HepG2 (cell line): ENCODE data around the gene SEM1. TPM values are rescaled to one million over a fixed set of nuclear protein-coding genes. Genes with fewer than 3 reads are reported as not detected.

Source experiments
- ATAC-seq: fragments of 200-7000 bp; cut with Tn5 transposase; 3 replicates; pipeline ENCODE4 v1.9.1; 2020; ENCODE audit warnings: mild to moderate bottlenecking, moderate library complexity
- BruUV-seq: library from RNA; stranded (reverse); fragments of 400-500 nt; replicated peaks from 2 replicates; lab custom pipeline; 2021; lab: Mats Ljungman, UMichigan
- CTCF ChIA-PET: fragments of 300-600 bp; formaldehyde crosslinking; extraction: SDS; loops from one replicate; lab custom pipeline; 2021; ENCODE audit warnings: low total read pairs, inconsistent platforms, low intra/inter-chr PET ratio; lab: Yijun Ruan, JAX
- POLR2A ChIA-PET: fragments of 350-600 bp; sonication (Branson Sonifier 250); formaldehyde crosslinking; loops from one replicate; lab custom pipeline; 2020; ENCODE audit warnings: antibody characterized with exemption, inconsistent platforms; lab: Yijun Ruan, JAX
- DNase-seq: peaks from one replicate; pipeline ENCODE4 v3.0.0-alpha.2; 2015; ENCODE audit warnings: low spot score
- FAIRE-seq: peaks from 3 replicates; lab custom pipeline; 2011; peaks lifted over from hg19 to GRCh38; lab: Jason Lieb, UNC
- H2AFZ ChIP-seq: one replicate; pipeline ENCODE4 v1.6.1; 2011; ENCODE audit warnings: low read length, inconsistent platforms
- H3K27ac ChIP-seq: fragments of 300-600 bp; 3 replicates; pipeline ENCODE4 v1.8.0; 2011; ENCODE audit warnings: mixed run types, mild to moderate bottlenecking, mixed read lengths, low read length, inconsistent platforms; ENCODE audit not compliant: insufficient read depth; ENCODE audit errors: extremely low read length
- H3K27me3 ChIP-seq, 2 experiments: fragments of 200-600 bp in 1 of 2; 2 replicates in 1 of 2; 3 replicates in 1 of 2; pipeline versions ENCODE4 v1.6.0 to v1.8.0; 2011; ENCODE audit warnings: low read length in 2 of 2, mild to moderate bottlenecking in 2 of 2, moderate library complexity in 2 of 2, inconsistent platforms in 1 of 2; ENCODE audit not compliant: insufficient read depth in 2 of 2, control insufficient read depth in 1 of 2
- H3K36me3 ChIP-seq, 2 experiments: fragments of 200-600 bp in 1 of 2; replicated peaks in 1 of 2; 2 replicates in 1 of 2; 3 replicates in 1 of 2; pipeline versions ENCODE4 v1.5.1 to v1.8.0; 2011; ENCODE audit warnings: low read length in 2 of 2, inconsistent platforms in 1 of 2; ENCODE audit not compliant: insufficient read depth in 2 of 2, control insufficient read depth in 1 of 2
- H3K4me1 ChIP-seq: 2 replicates; pipeline ENCODE4 v1.5.1; 2012; ENCODE audit warnings: low read length, inconsistent platforms; ENCODE audit not compliant: insufficient read depth
- H3K4me2 ChIP-seq: 2 replicates; pipeline ENCODE4 v1.6.0; 2011; ENCODE audit warnings: low read depth, low read length, inconsistent platforms
- H3K4me3 ChIP-seq, 3 experiments: fragments of 200-600 bp in 1 of 3; sonication (generic), shearing (Covaris generic) in 1 of 3; replicated peaks in 1 of 3; 2 replicates each; pipeline ENCODE4 v1.5.1; 2011 to 2016; ENCODE audit warnings: low read length in 3 of 3, inconsistent platforms in 2 of 3, low read depth in 2 of 3, mild to moderate bottlenecking in 2 of 3, control low read depth in 1 of 3, mixed read lengths in 1 of 3; ENCODE audit not compliant: insufficient read depth in 1 of 3
- H3K79me2 ChIP-seq: one replicate; pipeline ENCODE4 v1.6.1; 2011; ENCODE audit warnings: low read length, inconsistent platforms; ENCODE audit not compliant: insufficient read depth
- H3K9ac ChIP-seq: 2 replicates; pipeline ENCODE4 v1.6.0; 2011; ENCODE audit warnings: mild to moderate bottlenecking, low read depth, low read length, inconsistent platforms; ENCODE audit not compliant: insufficient read depth
- H3K9me3 ChIP-seq: 2 replicates; pipeline ENCODE4 v1.5.1; 2012; ENCODE audit warnings: mild to moderate bottlenecking, low read length
- H4K20me1 ChIP-seq: 2 replicates; pipeline ENCODE4 v1.6.0; 2011; ENCODE audit warnings: inconsistent platforms, mild to moderate bottlenecking, low read length, moderate library complexity; ENCODE audit not compliant: insufficient read depth
- ARHGAP35 ChIP-seq: sonication (generic); formaldehyde crosslinking; IDR thresholded peaks from 2 replicates; pipeline ENCODE4 v1.9.0; 2022; ENCODE audit warnings: mild to moderate bottlenecking, inconsistent platforms, moderate library complexity, missing genetic modification reagents, borderline replicate concordance
- ZBTB42 ChIP-seq: sonication (generic); formaldehyde crosslinking; IDR thresholded peaks from 2 replicates; pipeline ENCODE4 v1.5.0; 2020; ENCODE audit warnings: mild to moderate bottlenecking, missing genetic modification reagents
- ZFP36L2 ChIP-seq: sonication (generic); formaldehyde crosslinking; IDR thresholded peaks from 2 replicates; pipeline ENCODE4 v1.4.0; 2020; ENCODE audit warnings: missing genetic modification reagents
- ZKSCAN1 ChIP-seq: fragments of 150-350 bp; IDR thresholded peaks from 2 replicates; pipeline ENCODE4 v1.6.1; 2014; ENCODE audit warnings: low read length
- ZNF275 ChIP-seq: sonication (generic); formaldehyde crosslinking; IDR thresholded peaks from 2 replicates; pipeline ENCODE4 v1.8.0; 2022; ENCODE audit warnings: missing genetic modification reagents, mild to moderate bottlenecking, inconsistent platforms, borderline replicate concordance
- ZNF547 ChIP-seq: sonication (generic); formaldehyde crosslinking; IDR thresholded peaks from 2 replicates; pipeline ENCODE4 v1.5.1; 2020; ENCODE audit warnings: mild to moderate bottlenecking, missing genetic modification reagents
- ZNF558 ChIP-seq: sonication (generic); formaldehyde crosslinking; IDR thresholded peaks from 2 replicates; pipeline ENCODE4 v1.9.0; 2022; ENCODE audit warnings: mild to moderate bottlenecking, missing genetic modification reagents, borderline replicate concordance
- ZNF615 ChIP-seq: sonication (generic); formaldehyde crosslinking; IDR thresholded peaks from 2 replicates; pipeline ENCODE4 v1.5.0; 2020; ENCODE audit warnings: mild to moderate bottlenecking, missing genetic modification reagents, borderline replicate concordance
- ZNF724P ChIP-seq: sonication (generic); formaldehyde crosslinking; IDR thresholded peaks from 2 replicates; pipeline ENCODE4 v1.8.0; 2022; ENCODE audit warnings: missing genetic modification reagents, borderline replicate concordance
- ZNF841 ChIP-seq: sonication (generic); formaldehyde crosslinking; IDR thresholded peaks from 2 replicates; pipeline ENCODE4 v1.8.1; 2023; ENCODE audit warnings: missing genetic modification reagents, borderline replicate concordance
- WGBS: methylation state at CpG from one replicate; pipeline ENCODE4 v1.1.6; 2017; ENCODE audit warnings: low lambda C conversion rate; 5-methylcytosine and 5-hydroxymethylcytosine counted together
- in situ Hi-C: cut with HindIII; loops from 2 replicates; pipeline ENCODE4 v1.10.0; 2017; ENCODE audit warnings: low pct_unique_long_range_greater_than_20kb; ENCODE audit not compliant: extremely low pct_ligation_motif_present
- intact Hi-C: fragments of 100-400 bp; cut with micrococcal nuclease; formaldehyde crosslinking; loops from one replicate; pipeline ENCODE4 v1.10.0; 2022; ENCODE audit not compliant: unreplicated experiment
- polyA plus RNA-seq, 8 experiments: library from polyadenylated mRNA; depleted of rRNA in 3 of 8; stranded (reverse) in 7 of 8; unstranded in 1 of 8; fragments of >200 nt; fragmentation: Illumina TruSeq in 4 of 8; extraction: Trizol in 4 of 8; gene quantifications; 2 replicates each; pipeline versions ENCODE4 v1.2.1 to v1.2.3, GENCODE V29; 2011 to 2016; ENCODE audit warnings: low read depth in 4 of 8, missing spikeins in 1 of 8, mixed read lengths in 1 of 8; ENCODE audit not compliant: insufficient read depth in 1 of 8
- total RNA-seq, 5 experiments: library from RNA; depleted of rRNA; stranded (reverse); fragments of >200 nt; fragmentation: Illumina TruSeq; extraction: Trizol; gene quantifications; 2 replicates each; pipeline ENCODE4 v1.2.3, GENCODE V29; 2016; ENCODE audit warnings: low read depth in 1 of 5
- TF ChIP-seq, protein P1 (sequence below): sonication (generic); formaldehyde crosslinking; IDR thresholded peaks from 2 replicates; pipeline ENCODE4 v1.5.1; 2020; ENCODE audit warnings: mild to moderate bottlenecking, missing genetic modification reagents, borderline replicate concordance

The SEM1 gene
- total and polyA plus RNA-seq, 2 of the 13 experiments (the other 11 are each of a cell fraction or from before 2014, with no cell fraction given) = 40.7 to 174 TPM

DNA sequence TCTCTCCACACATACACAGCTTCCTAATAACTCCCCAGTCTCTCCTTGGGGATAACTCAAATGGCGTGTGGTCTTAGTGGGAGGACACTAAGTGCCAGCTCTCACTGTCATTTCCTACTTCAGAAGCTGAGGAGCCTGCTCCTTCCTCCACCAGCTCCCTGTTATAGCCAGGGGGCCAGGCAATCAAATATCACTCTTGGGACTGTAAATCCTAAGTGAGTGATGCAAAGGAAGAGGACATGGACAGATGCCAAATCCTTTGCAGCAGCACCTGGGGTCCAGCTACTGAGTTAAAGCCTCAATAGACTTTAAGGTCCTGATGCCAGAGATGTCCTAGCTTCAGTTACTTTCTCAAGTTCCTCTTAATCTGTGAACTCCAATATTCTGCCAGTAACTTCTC, 34.1 kb downstream of the SEM1 start:
- ATAC-seq (peak; percentile 19; the same call in 2 of the 3 replicates), FAIRE-seq (no peak), DNase-seq (no peak)
- no TSS peak for BruUV-seq
- in situ Hi-C loops = no loop called here
- Histone ChIP-seq H3K4me3 (no peak overlapping the region), H3K79me2 (no peaks in the 10 kb centered on the region), H3K4me1 (no peaks in the 10 kb centered on the region), H3K36me3 (peaks cover 0 to 1% of the 10 kb centered on the region in 2 experiments; a peak in 1 of 5 replicates), H3K27me3 (no peaks in the 10 kb centered on the region), H3K4me2 (no peak overlapping the region), H3K9me3 (no peaks in the 10 kb centered on the region), H2AFZ (no peak overlapping the region), H3K9ac (no peak overlapping the region), H4K20me1 (no peaks in the 10 kb centered on the region), H3K27ac (no peak overlapping the region)
- TF ChIP-seq ZFP36L2 (CRISPR knock-in tag) = no peak
- no peak for TF ChIP-seq ZBTB42 (CRISPR knock-in tag)
- TF ChIP-seq, protein P1, sequence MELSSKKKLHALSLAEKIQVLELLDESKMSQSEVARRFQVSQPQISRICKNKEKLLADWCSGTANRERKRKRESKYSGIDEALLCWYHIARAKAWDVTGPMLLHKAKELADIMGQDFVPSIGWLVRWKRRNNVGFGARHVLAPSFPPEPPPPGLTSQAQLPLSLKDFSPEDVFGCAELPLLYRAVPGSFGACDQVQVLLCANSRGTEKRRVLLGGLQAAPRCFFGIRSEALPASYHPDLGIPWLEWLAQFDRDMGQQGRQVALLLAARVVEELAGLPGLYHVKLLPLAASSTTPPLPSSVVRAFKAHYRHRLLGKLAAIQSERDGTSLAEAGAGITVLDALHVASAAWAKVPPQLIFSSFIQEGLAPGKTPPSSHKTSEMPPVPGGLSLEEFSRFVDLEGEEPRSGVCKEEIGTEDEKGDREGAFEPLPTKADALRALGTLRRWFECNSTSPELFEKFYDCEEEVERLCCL = no peak
- TF ChIP-seq ZNF558 (CRISPR knock-in tag) = no peak
- TF ChIP-seq ZNF841 (CRISPR knock-in tag) = no peak
- TF ChIP-seq ZNF615 = no peak
- TF ChIP-seq ARHGAP35 (CRISPR knock-in tag) = no peak
- no peak for TF ChIP-seq ZNF275 (CRISPR knock-in tag)
- TF ChIP-seq ZKSCAN1 = no peak
- no peak for TF ChIP-seq ZNF547 (CRISPR knock-in tag)
- no peak for TF ChIP-seq ZNF724P (CRISPR knock-in tag)
- POLR2A ChIA-PET = no interaction called here
- intact Hi-C loops = no loop called here
- CTCF ChIA-PET = no interaction called here
- WGBS = 100% methylated on average over 1 of the region's 1 CpG
